ENCODE results near the gene MTIF3.
"Not testable (repeated sequence)": the region's sequence is repeated elsewhere in the genome, so short reads cannot be mapped to it uniquely, and the experiment has no call there.

MTIF3 gene

GRCh38 chr13:27408074-27408473 lies 42.3 kb downstream of the MTIF3 start:
- DNase-seq, result no peak

DNA sequence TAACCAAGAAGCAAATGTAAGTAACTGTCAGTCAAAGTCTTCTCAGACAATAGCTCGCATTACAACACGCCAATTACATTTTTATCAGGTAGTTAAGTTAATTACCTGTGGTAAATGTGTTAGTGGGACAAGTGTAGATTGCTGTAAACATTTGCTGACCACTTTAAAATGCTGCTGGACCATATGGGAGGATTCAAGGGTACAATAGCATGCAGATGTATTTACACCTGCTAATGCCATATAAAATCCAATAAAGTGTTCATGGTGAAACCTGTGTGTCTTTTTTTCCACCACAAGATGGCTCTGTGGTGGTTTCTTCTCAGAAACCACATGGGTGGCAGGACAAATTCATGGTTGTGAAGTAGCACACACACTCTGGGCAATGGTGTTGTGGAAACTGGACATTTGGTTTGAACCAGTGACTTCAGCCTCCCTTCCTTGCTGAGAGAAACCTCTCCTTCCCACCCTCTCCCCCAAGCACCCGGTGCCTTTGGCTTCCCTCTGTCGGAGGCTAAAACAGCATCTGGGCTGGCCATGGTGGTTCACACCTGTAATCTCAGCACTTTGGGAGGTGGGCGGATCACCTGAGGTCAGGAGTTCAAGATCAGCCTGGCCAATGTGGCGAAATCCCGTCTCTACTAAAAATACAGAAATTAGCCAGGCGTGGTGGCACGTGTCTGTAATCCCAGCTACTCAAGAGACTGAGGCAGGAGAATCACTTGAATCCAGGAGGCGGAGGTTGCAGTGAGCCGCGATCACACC lies 44.0 kb downstream of the MTIF3 start:
- DNase-seq, result peak; percentile 33

- no peak for DNase-seq
Observed at GRCh38 chr13:27405546-27406134, 44.7 kb downstream of the MTIF3 start.

- no peak for DNase-seq
Observed at GRCh38 chr13:27404680-27405079, 45.7 kb downstream of the MTIF3 start.

GRCh38 chr13:27403727-27404385 lies 46.5 kb downstream of the MTIF3 start:
- DNase-seq, result no peak

DNA sequence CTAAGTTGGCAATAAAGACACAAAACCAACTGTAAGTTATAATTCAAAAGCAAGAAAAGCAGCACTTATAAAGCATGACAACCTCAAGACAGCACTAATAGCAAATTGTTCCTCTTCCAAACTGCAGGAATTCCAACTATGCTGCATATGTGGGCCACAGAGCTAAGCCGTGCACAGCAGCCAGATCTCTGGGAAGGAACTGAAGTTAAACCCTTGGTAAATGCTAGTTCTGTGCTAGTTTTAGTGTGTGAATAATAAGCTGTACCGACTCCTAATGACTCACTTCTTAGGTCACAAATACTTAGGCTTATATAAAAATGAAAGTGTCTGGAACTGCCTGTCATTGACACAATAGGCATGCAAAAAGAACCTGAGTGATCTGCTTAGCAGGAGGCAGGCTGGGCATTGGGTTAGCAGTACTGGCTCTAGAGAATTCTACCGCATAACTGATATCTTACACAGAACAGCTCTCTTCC lies 47.1 kb downstream of the MTIF3 start:
- no peak for DNase-seq

GRCh38 chr13:27401210-27401609 lies 49.2 kb downstream of the MTIF3 start:
- DNase-seq, result no peak

DNA sequence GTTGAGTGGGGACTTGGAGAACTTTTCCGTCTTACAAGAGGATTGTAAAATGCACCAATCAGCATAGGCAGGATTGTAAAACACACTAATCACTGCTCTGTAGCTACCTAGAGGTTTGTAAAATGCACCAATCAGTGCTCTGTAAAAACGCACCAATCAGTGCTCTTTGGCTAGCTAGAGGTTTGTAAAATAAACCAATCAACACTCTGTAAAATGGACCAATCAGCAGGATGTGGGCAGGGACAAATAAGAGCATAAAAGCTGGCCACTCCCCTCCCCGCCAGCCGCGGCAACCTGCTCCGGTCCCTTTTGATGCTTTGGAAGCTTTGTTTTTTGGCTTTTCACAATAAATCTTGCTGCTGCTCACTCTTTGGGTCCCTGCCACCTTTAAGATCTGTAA lies 50.0 kb downstream of the MTIF3 start:
- not testable (repeated sequence) for DNase-seq

DNA sequence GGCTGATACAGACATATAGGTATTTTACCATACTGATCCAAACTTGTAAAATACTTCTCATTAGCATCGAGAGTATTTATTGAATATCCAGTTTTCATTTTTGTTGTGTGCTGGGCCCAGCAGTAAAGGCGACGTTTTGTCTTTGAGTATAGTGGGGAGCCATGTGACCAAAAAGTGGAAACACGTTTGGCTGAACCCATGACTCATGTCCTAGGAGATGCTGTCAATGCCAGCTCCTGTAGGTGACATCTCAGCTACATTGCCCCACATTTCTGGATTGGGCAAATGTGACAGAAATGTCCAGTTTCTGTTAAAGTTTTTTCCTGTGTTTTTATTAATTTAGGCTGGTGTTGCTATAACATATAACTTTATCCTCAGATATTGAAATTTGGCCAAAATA lies 52.0 kb downstream of the MTIF3 start:
- DNase-seq, result no peak

- no peak for DNase-seq
Observed at GRCh38 chr13:27396252-27396846, 54.0 kb downstream of the MTIF3 start.

DNA sequence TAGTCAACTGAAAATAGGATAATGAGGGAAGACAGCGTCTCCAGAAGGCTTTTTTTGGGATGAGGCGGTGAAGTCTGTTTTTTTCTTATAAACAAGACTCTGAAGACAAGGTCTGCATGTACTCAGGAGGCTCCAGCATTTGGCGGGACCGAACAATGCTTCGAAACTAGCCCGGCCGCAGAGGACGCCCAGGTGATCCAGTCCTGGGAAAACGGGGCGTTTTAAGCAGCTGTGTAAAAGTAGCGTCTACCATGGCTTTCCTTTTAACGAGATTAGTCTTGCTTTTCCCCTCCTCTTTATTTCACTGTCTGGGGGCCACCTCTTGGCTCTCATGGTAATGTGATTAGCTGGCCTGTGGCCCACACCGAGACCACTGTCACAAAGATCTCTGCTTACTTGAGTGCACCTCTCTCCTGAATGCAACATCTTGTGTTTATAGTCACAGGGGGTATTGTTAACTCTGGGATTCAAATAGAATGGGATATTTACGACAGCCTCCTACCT lies 55.3 kb downstream of the MTIF3 start:
- no peak for DNase-seq

DNA sequence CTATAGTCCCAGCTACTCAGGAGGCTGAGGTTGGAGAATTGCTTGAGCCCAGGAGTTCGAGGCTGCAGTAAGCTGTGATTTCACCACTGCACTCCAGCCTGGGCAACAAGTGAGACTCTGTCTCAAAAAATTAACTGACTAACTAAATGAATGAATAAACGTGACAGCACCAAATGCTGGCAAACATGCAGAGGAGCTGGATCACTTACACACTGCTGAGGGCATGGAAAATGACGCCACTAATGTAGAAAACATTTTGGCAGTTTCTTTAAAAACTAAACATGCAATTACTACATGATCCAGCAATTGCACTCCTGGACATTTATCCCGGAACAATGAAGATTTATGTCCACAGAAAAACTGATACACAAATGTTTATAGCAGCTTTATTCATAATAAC lies 57.3 kb downstream of the MTIF3 start:
- DNase-seq, result no peak

GRCh38 chr13:27391471-27391870 lies 58.9 kb downstream of the MTIF3 start:
- no peak for DNase-seq

DNA sequence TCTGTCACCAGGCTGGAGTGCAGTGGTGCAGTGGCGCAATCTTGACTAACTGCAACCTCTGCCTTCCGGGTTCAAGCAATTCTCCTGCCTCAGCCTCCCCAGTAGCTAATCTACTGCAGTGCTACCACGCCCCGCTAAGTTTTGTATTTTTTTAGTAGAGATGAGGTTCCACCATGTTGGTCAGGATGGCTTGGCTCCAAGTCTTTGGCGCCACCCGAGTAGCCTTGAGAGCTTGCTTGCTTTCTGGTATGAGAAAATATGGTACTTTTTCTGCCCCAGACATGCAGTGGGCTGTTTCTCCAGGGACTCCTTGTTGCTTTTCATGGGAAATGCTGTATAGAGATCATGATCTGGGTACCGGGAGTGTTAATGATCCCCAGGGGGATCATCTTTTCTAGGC lies 60.5 kb downstream of the MTIF3 start:
- DNase-seq, result no peak

- no peak for DNase-seq
Observed at GRCh38 chr13:27388241-27388640, 62.1 kb downstream of the MTIF3 start.

All from activated gamma-delta T cell treated with Interleukin-2 at 50 U/mL for 16 hours (primary cell).